HuH-7 (cell line): ENCODE measurements around the gene FAAH.

Experiments used
- DNase-seq: peaks from one replicate; pipeline ENCODE4 v3.0.0; 2011; ENCODE audit warnings: low spot score

The FAAH gene

GRCh38 chr1:46401154-46401913 lies 7.2 kb downstream of the FAAH start:
- no peak for DNase-seq

- DNase-seq: peak; percentile 59
Measured at GRCh38 chr1:46401964-46402626, 8.0 kb downstream of the FAAH start.

- DNase-seq: no peak
Measured at GRCh38 chr1:46403916-46404315, 9.8 kb downstream of the FAAH start.

GRCh38 chr1:46404482-46405196 lies 10.5 kb downstream of the FAAH start:
- no peak for DNase-seq

- DNase-seq: no peak
Measured at GRCh38 chr1:46405197-46405555, 11.1 kb downstream of the FAAH start.

GRCh38 chr1:46405724-46406123 lies 11.6 kb downstream of the FAAH start:
- DNase-seq: no peak

GRCh38 chr1:46406881-46407608 lies 12.9 kb downstream of the FAAH start:
- DNase-seq: no peak

- no peak for DNase-seq
Measured at GRCh38 chr1:46407636-46408035, 13.5 kb downstream of the FAAH start.

- no peak for DNase-seq
Measured at GRCh38 chr1:46408356-46409062, 14.4 kb downstream of the FAAH start.

- no peak for DNase-seq
Measured at GRCh38 chr1:46409063-46409372, 14.9 kb downstream of the FAAH start.

- DNase-seq: no peak
Measured at GRCh38 chr1:46410156-46411009, 16.3 kb downstream of the FAAH start.

- DNase-seq: no peak
Measured at GRCh38 chr1:46411010-46411405, 16.9 kb downstream of the FAAH start.

- peak; percentile 60 for DNase-seq
Measured at GRCh38 chr1:46411601-46412341, 17.7 kb downstream of the FAAH start.

- no peak for DNase-seq
Measured at GRCh38 chr1:46412893-46413595, 18.9 kb downstream of the FAAH start.

- peak; percentile 62 for DNase-seq
Measured at GRCh38 chr1:46413596-46413985, 19.5 kb downstream of the FAAH start.

GRCh38 chr1:46415514-46415913 lies 21.4 kb downstream of the FAAH start:
- DNase-seq: no peak

GRCh38 chr1:46418976-46419375 lies 24.9 kb downstream of the FAAH start:
- no peak for DNase-seq

GRCh38 chr1:46420533-46420915 lies 26.4 kb downstream of the FAAH start:
- DNase-seq: no peak

GRCh38 chr1:46421739-46422138 lies 27.6 kb downstream of the FAAH start:
- no peak for DNase-seq
